ENCODE measurements around the gene CBX7.

Gene CBX7

DNA sequence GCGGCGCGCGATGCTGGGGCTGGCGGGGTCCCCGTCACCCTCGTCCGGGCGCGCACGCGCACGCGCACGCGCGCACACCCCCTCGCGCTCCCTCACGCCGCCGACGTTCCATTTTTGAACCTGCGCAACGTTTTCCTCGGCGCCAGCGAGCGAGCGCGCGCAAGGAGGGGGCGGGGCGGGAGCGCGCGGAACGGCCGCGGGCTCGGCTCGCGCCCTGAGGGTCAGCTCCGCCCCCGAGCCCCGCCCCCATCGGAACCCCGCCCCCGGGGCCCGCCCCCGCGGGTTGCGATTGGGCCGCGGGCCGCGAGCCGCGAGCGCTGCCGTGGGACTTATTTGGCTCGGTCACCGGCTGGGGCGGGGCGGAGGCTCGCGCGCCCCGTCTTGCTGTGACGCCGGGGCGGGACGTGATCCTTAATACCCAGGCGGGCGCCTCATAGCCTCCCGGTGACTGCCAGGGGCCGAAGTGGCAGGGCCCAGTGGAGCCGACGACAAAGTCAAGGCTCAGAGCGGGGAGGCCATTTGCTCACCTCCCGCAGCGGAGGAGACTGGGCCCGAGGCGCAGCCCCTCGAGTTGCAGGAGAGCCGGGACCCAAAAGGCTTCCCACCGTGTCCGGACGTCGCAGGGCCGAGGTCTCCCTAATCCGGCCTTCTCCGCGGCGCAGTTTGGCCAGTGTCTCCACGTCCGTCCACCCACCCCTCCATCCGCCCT is at the start of gene CBX7:
CBX7 (minus strand) TSS at position 170 of the 709 bp plus-strand sequence. CDS start 236 bp downstream, outside the sequence.
- TF ChIP-seq CTCF (IDR thresholded peaks at IDR 0.05; ENCODE audit: control insufficient read depth, insufficient read depth, low read depth, low read length, missing control alignments), result no peak
- H3K4me3 ChIP-seq (ENCODE audit: control insufficient read depth, low read depth, low read length), result peak within 1 kb of the TSS; percentile 59
- no peak for DNase-seq (ENCODE audit: low read depth)

DNA sequence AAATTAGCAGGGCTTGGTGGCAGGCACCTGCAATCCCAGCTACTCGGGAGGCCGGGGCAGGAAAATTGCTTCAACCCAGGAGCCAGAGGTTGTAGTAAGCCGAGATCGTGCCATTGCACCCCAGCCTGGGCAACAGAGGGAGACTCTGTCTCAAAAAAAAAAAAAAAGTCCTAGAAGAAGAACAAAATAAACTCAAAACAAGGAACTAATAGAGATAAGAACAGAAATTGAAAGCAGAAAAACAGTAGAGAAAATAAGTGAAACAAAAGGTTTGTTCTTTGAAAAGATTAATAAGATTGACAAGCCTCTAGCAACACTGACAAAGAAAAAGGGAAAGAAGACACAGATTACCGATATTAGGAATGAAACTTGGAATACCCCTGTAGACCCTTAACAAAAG is 45.1 kb upstream of the CBX7 start:
- no peak for DNase-seq (ENCODE audit: low read depth)
- no peak overlapping the region for H3K4me3 ChIP-seq (ENCODE audit: control insufficient read depth, low read depth, low read length)
- TF ChIP-seq CTCF (IDR thresholded peaks at IDR 0.05; ENCODE audit: control insufficient read depth, insufficient read depth, low read depth, low read length, missing control alignments), result no peak

GRCh38 chr22:39194098-39194497 is 41.6 kb upstream of the CBX7 start:
- H3K4me3 ChIP-seq (ENCODE audit: control insufficient read depth, low read depth, low read length), result no peak overlapping the region
- no peak for DNase-seq (ENCODE audit: low read depth)
- TF ChIP-seq CTCF (IDR thresholded peaks at IDR 0.05; ENCODE audit: control insufficient read depth, insufficient read depth, low read depth, low read length, missing control alignments), result no peak

DNA sequence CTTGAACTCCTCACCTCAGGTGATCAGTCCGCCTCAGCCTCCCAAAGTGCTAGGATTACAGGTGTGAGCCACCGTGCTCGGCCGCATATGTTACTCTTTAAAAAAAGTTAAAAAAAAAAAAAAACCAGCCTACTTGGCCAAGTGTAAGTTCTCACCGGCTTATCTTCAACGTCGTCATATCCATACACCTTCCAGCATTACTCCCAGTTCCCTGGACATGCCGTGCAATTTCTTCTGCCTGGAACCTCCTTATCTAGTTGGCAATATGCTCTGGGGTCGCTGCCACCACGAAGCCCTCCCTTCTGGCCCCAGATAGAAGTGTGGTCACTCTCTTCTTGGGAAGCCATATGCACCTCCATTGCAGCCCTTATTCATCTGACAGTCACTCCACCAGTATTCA is 36.3 kb upstream of the CBX7 start:
- no peak overlapping the region for H3K4me3 ChIP-seq (ENCODE audit: control insufficient read depth, low read depth, low read length)
- DNase-seq (ENCODE audit: low read depth), result no peak
- no peak for TF ChIP-seq CTCF (IDR thresholded peaks at IDR 0.05; ENCODE audit: control insufficient read depth, insufficient read depth, low read depth, low read length, missing control alignments)

DNA sequence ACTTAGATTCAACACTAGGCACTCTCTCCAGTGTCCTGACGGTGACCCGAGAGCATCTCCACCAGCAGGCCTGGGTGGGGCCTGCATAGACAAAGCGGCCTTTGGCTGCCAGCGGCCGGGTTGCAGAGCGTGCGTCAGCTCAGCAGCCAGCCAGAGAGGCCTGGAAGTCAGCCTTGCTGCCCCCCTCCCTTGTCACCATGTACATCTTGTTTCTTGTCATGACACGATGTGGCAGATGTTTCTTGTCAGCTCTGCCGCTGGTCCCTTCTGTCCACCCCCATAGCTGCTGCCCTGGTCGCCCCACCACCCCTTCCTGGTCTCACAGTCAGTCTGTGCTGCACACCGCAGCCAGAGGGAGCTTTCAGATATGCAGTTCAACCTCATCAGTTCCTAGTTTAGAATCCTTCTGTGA is 33.1 kb upstream of the CBX7 start:
- peak; percentile 45 for TF ChIP-seq CTCF (IDR thresholded peaks at IDR 0.05; ENCODE audit: control insufficient read depth, insufficient read depth, low read depth, low read length, missing control alignments)
- H3K4me3 ChIP-seq (ENCODE audit: control insufficient read depth, low read depth, low read length), result no peak overlapping the region
- DNase-seq (ENCODE audit: low read depth), result no peak

GRCh38 chr22:39184586-39185577 is 32.4 kb upstream of the CBX7 start:
- H3K4me3 ChIP-seq (ENCODE audit: control insufficient read depth, low read depth, low read length), result no peak overlapping the region
- DNase-seq (ENCODE audit: low read depth), result no peak
- TF ChIP-seq CTCF (IDR thresholded peaks at IDR 0.05; ENCODE audit: control insufficient read depth, insufficient read depth, low read depth, low read length, missing control alignments), result no peak
